OCI-LY3 (cell line): ENCODE measurements around the gene MYL12B.

Experiments
- EZH2phosphoT487 ChIP-seq: fragments of 200-600 bp; shearing (Covaris generic); IDR thresholded peaks from 2 replicates; pipeline ENCODE4 v1.6.1; 2018; ENCODE audit warnings: antibody characterized with exemption, mixed run types, low read depth
- TF ChIP-seq, protein P1 (sequence below): fragments of 200-600, 300-600 bp; sonication (generic); IDR thresholded peaks from 2 replicates; pipeline ENCODE4 v1.5.1; 2014; ENCODE audit warnings: antibody characterized with exemption, low read length, low read depth

DNA sequence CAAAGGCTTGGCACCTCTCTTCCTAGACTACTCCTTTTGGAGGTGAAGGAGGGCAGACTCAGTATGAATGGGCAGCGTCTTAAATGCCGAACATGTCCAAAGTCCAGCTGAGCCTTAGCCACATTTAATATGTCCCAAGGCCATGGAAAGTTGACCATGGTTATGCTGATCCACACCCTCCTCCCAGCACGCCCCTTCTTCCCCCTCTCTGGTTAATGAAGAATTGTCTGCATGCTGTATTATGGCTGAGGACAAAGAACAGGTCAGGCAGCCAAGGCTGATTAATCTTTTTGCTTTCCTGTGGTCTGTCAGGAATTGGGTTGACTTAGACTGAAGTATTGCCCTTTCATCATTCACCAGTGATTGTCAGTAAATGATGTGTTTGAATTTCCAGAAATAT, 36.3 kb upstream of the MYL12B start:
- TF ChIP-seq, protein P1, sequence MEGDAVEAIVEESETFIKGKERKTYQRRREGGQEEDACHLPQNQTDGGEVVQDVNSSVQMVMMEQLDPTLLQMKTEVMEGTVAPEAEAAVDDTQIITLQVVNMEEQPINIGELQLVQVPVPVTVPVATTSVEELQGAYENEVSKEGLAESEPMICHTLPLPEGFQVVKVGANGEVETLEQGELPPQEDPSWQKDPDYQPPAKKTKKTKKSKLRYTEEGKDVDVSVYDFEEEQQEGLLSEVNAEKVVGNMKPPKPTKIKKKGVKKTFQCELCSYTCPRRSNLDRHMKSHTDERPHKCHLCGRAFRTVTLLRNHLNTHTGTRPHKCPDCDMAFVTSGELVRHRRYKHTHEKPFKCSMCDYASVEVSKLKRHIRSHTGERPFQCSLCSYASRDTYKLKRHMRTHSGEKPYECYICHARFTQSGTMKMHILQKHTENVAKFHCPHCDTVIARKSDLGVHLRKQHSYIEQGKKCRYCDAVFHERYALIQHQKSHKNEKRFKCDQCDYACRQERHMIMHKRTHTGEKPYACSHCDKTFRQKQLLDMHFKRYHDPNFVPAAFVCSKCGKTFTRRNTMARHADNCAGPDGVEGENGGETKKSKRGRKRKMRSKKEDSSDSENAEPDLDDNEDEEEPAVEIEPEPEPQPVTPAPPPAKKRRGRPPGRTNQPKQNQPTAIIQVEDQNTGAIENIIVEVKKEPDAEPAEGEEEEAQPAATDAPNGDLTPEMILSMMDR, result no peak
- TF ChIP-seq EZH2phosphoT487, result no peak
